ENCODE results near the gene KCTD12. TPM values are rescaled to one million over a fixed set of nuclear protein-coding genes. Genes with fewer than 3 reads are reported as not detected.

Gene KCTD12
- total RNA-seq (2021; fragmentation: NEBNext Ultra II Directional; extraction: Animal tissue kit (Norgen Biotek cat#: 25700)), result 1 to 10 TPM in 2 of 6 experiments, under 1 TPM in 4; 0.66 to 3.4 (median 0.90) TPM
- long read RNA-seq, full-length matches to known transcripts, result 1 of 1 reads
- long read RNA-seq, partial matches to known transcripts, result 0 of 1 reads
- long read RNA-seq, other reads (novel, unspliced or antisense), result 0 of 1 reads

DNA sequence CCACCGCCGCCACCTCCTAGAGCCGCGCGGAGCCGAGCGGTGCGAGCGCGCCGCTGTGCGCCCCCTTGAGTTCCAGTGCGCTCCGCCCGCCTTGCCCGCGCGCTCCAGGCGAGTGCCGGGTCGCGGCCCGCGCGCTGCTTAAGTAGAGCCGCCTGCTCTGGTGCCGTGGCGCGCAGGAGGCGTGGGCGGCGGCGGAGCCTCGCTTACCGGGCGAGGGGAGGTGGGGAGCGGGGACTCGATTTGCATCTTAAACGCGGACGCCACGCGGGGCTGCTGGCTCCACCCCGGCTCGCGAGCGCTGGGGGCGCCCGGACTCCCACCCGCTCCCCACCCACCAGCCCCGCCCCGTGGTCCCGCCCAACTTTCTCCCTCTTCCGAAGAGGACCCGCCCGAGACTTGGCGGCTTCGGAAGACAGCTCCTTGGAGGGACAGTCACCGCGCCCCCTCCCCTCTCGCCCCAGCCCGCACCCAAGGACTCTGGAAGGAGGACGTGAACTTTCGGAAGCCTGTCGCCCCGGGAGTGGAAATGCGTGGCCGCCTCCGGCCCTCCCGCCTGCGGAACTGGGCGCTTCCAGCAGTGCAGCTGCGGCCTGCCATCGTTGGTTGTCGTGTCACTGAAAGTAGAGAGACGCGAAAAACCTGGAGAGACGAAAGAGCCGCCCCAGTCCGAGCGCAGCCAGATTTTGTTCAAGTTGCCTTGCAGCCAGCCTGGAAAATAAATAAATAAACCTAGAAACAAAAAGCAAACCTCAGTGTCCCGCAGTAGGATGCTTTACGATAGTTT lies at the start of gene KCTD12:
KCTD12 (minus strand) TSS at position 114 of the 784 bp plus-strand sequence. CDS start 257 bp downstream, outside the sequence.
- Mint-ChIP-seq H3K4me1 (ENCODE audit: low read depth) (peaks cover 31% of the 10 kb centered on the region), H3K9me3 (no peaks in the 10 kb centered on the region), H3K4me3 (peak within 1 kb of the TSS; percentile 88), H3K36me3 (ENCODE audit: low read depth) (no peaks in the 10 kb centered on the region), H3K27me3 (ENCODE audit: insufficient read depth) (peaks cover 7% of the 10 kb centered on the region), H3K27ac (no peak within 1 kb of the TSS; the same call in 1 of the 2 replicates)
- TF ChIP-seq, protein P1, sequence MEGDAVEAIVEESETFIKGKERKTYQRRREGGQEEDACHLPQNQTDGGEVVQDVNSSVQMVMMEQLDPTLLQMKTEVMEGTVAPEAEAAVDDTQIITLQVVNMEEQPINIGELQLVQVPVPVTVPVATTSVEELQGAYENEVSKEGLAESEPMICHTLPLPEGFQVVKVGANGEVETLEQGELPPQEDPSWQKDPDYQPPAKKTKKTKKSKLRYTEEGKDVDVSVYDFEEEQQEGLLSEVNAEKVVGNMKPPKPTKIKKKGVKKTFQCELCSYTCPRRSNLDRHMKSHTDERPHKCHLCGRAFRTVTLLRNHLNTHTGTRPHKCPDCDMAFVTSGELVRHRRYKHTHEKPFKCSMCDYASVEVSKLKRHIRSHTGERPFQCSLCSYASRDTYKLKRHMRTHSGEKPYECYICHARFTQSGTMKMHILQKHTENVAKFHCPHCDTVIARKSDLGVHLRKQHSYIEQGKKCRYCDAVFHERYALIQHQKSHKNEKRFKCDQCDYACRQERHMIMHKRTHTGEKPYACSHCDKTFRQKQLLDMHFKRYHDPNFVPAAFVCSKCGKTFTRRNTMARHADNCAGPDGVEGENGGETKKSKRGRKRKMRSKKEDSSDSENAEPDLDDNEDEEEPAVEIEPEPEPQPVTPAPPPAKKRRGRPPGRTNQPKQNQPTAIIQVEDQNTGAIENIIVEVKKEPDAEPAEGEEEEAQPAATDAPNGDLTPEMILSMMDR (IDR thresholded peaks at IDR 0.05), result peak; percentile 47; the same call in 1 of the 2 replicates
- peak; percentile 43 for DNase-seq

DNA sequence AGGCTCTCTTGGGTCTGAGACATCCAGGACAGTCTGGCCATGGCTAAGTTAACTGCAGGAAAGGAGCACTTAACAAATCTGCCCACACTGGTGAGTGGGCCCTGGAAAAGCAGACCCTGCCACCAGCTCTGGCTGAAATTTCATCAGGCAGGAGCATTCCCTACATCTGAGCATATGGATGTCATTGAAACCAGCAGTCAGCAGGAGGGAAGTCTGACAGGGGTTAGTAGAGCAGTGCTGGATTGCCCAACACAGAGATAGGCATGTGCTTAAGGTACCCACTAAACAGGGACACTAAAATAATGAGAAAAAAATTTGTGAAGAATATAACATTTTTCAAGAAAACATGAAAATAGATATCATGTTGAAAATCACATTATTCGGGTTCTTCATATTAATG lies 48.5 kb upstream of the KCTD12 start:
- H3K27me3 Mint-ChIP-seq (ENCODE audit: insufficient read depth), result no peaks in the 10 kb centered on the region; the same call in 1 of the 2 replicates
- TF ChIP-seq, protein P1 (IDR thresholded peaks at IDR 0.05), result no peak
- DNase-seq, result no peak
- peaks cover 33% of the 10 kb centered on the region for H3K4me1 Mint-ChIP-seq (ENCODE audit: low read depth)
- H3K36me3 Mint-ChIP-seq (ENCODE audit: low read depth), result peaks cover 5% of the 10 kb centered on the region; the same call in 1 of the 2 replicates
- no peak overlapping the region for H3K27ac Mint-ChIP-seq
- H3K9me3 Mint-ChIP-seq, result peaks cover 4% of the 10 kb centered on the region; the same call in 1 of the 2 replicates
- no peak overlapping the region for H3K4me3 Mint-ChIP-seq

GRCh38 chr13:76932076-76932475 lies 45.9 kb upstream of the KCTD12 start:
- Mint-ChIP-seq H3K4me3 (no peak overlapping the region), H3K9me3 (peaks cover 4% of the 10 kb centered on the region; the same call in 1 of the 2 replicates), H3K27ac (no peak overlapping the region), H3K36me3 (ENCODE audit: low read depth) (peaks cover 5% of the 10 kb centered on the region; the same call in 1 of the 2 replicates), H3K4me1 (ENCODE audit: low read depth) (peaks cover 7% of the 10 kb centered on the region), H3K27me3 (ENCODE audit: insufficient read depth) (no peaks in the 10 kb centered on the region; the same call in 1 of the 2 replicates)
- TF ChIP-seq, protein P1 (IDR thresholded peaks at IDR 0.05), result no peak
- no peak for DNase-seq

- peaks cover 7% of the 10 kb centered on the region for H3K27me3 Mint-ChIP-seq (ENCODE audit: insufficient read depth)
- peaks cover 5% of the 10 kb centered on the region; the same call in 1 of the 2 replicates for H3K36me3 Mint-ChIP-seq (ENCODE audit: low read depth)
- H3K4me1 Mint-ChIP-seq (ENCODE audit: low read depth), result no peaks in the 10 kb centered on the region
- DNase-seq, result no peak
- TF ChIP-seq, protein P1 (IDR thresholded peaks at IDR 0.05), result no peak
- no peak overlapping the region for H3K4me3 Mint-ChIP-seq
- no peak overlapping the region for H3K27ac Mint-ChIP-seq
- H3K9me3 Mint-ChIP-seq, result peaks cover 4% of the 10 kb centered on the region; the same call in 1 of the 2 replicates
Observed at GRCh38 chr13:76929851-76930374, 43.7 kb upstream of the KCTD12 start.

- TF ChIP-seq, protein P1 (IDR thresholded peaks at IDR 0.05), result no peak
- peaks cover 5% of the 10 kb centered on the region; the same call in 1 of the 2 replicates for H3K36me3 Mint-ChIP-seq (ENCODE audit: low read depth)
- H3K27me3 Mint-ChIP-seq (ENCODE audit: insufficient read depth), result peaks cover 7% of the 10 kb centered on the region
- H3K27ac Mint-ChIP-seq, result no peak overlapping the region
- H3K9me3 Mint-ChIP-seq, result peaks cover 4% of the 10 kb centered on the region; the same call in 1 of the 2 replicates
- no peak for DNase-seq
- no peak overlapping the region for H3K4me3 Mint-ChIP-seq
- H3K4me1 Mint-ChIP-seq (ENCODE audit: low read depth), result no peaks in the 10 kb centered on the region
Observed at GRCh38 chr13:76929320-76929719, 43.1 kb upstream of the KCTD12 start.
